CD4-positive, alpha-beta T cell treated with Interleukin-15 for 1 hour (primary cell): ENCODE data around the gene PTGDS.
"Not testable (repeated sequence)": the region's sequence is repeated elsewhere in the genome, so short reads cannot be mapped to it uniquely, and the experiment has no call there.

Source experiments
- DNase-seq: peaks from one replicate; pipeline ENCODE4 v3.0.0-alpha.2; 2020

The PTGDS gene

GRCh38 chr9:136992819-136993369 lies 15.6 kb downstream of the PTGDS start:
- DNase-seq: no peak

- DNase-seq: no peak
These were observed 17.0 kb downstream of the PTGDS start for GRCh38 chr9:136994180-136994887.

- no peak for DNase-seq
These were observed 17.6 kb downstream of the PTGDS start for GRCh38 chr9:136994888-136995230.

DNA sequence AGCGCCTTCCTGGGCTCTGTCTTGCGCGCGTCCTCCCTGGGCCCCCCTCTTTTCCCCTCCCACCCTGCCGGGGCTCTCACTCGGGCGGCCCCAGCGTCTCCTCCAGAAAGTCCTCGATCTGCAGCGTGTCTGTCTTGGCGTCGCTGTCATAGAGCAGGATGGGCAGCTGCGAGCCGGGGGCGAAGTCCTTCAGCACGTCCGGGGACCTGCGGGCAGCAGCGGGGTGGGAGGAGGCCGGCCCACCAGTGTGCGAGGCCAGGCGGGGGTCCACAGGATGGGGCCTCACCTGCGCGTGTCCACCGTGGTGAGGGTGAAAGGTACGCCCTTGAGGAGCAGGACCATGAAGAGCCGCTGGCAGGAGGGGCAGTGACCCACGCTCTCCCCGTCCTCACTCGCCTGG lies 18.1 kb downstream of the PTGDS start:
- no peak for DNase-seq

DNA sequence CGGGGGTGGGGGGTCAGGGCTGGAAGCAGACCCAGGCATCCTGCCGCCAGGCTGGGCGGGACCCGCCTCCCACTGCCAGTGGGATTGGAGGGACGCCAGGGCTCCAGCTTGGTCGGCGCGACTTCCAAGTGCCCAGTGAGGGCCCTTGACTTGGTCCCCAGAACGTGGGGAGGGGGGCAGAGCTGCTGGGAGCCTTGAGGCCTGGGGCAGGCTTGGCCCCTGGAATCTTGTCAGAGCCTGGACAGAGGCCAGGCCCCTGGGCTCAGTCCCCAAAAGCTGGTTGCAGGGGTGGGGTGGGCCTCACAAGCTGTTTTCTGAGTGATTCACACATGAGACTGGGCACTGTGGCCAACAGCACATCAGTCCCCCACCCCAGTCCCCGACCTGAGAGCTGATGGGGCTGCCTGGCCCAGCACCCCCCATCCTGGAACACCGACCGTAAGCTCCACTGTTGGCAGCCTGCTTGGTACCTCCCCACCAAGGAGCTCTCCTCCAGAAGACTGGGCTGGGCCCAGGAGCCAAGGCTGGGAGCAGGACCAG lies 18.5 kb downstream of the PTGDS start:
- DNase-seq: no peak

DNA sequence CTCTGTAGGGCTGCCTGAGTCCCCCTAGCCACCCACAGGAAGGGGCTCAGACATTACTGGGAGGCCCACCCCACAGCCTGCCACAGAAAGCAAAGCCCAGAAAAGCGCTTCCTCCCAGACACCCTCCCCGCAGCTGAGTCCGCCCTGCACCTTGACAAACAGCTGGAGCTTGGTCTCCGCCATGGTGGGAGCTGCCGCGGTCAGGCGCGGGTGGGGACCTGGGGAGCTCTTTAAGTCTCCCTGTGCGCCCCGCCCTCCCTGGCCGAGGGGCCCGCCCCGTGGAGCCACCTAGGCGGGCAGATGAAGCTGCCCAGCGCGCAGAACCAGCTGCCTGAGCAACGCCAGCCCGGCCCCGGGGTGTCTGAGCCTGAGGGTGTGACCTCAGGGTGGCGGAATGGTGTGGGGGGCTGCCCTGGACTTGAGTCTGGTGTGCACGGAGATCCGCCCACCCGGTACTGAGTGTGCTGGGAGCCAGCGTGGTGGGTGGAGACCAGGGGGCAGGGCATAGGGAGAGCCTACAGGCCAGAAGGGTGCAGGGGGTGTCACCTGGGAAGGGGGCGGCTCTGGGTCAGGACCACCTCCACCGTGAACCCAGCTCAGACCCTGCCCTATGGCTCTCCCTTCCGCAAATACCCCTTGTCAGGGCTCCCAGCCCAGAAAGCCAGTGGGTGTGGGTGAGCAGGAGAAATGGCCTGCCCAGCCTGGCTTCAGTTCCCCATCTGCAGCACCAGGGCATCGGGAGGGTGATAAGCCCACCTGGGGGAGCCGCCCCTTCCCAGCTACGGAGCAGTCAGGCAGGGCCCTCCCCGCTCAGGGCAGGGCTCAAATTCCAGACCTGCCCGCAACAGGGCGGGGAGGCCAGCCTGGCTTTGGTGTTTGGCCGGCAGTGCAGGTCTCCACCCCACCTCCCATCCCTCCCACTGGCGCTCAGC lies 19.3 kb downstream of the PTGDS start, which contains the start of gene CLIC3:
Gene CLIC3 (minus strand): TSS at position 208 of the 932 bp plus-strand sequence. CDS start 25 bp downstream, at position 183.
- peak; percentile 64 for DNase-seq

DNA sequence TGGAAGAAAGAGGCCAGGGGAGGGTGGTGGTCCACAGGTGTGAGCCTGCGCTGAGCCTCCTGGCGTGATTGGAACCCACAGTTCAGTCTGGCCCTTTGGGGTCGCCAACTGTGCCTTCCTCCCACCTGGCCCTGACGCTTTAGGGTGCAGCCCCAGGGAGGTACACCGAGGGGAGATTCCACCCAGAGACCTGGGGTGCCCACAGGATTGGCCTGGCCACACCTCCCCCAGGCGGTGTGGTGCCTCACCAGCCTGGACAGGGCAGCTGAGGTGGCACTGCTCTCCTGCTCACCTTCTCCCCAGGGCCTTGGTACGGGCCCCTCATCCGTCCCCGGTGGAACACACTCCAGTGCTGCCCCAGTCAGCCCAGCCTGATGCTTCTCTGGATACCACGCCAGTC lies 20.1 kb downstream of the PTGDS start:
- no peak for DNase-seq

DNA sequence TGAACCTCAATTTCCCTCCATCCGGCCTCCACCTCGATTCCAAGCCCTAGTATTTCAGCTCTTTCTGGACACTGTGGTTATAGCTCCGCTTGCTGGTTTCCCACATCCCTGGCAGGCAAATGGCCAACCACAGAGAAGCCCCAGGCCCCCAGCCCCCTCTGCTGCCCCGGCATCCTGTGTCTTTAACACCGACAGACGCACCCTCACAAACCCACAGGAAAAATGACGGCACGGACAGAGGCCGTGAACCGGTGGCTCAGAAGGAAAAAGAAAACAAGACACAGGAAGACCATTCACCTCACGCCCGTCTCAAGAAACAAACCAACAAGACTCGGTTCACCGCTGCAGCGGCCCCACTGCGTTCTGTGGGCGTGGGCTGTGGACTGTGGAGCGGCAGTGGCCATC lies 20.5 kb downstream of the PTGDS start:
- peak; percentile 54 for DNase-seq

GRCh38 chr9:137000177-137000930 lies 23.1 kb downstream of the PTGDS start:
- no peak for DNase-seq

GRCh38 chr9:137001857-137002645 lies 24.7 kb downstream of the PTGDS start:
- DNase-seq: no peak

GRCh38 chr9:137002646-137003041 lies 25.3 kb downstream of the PTGDS start:
- DNase-seq: no peak

GRCh38 chr9:137004285-137004684 lies 27.0 kb downstream of the PTGDS start:
- DNase-seq: not testable (repeated sequence)

DNA sequence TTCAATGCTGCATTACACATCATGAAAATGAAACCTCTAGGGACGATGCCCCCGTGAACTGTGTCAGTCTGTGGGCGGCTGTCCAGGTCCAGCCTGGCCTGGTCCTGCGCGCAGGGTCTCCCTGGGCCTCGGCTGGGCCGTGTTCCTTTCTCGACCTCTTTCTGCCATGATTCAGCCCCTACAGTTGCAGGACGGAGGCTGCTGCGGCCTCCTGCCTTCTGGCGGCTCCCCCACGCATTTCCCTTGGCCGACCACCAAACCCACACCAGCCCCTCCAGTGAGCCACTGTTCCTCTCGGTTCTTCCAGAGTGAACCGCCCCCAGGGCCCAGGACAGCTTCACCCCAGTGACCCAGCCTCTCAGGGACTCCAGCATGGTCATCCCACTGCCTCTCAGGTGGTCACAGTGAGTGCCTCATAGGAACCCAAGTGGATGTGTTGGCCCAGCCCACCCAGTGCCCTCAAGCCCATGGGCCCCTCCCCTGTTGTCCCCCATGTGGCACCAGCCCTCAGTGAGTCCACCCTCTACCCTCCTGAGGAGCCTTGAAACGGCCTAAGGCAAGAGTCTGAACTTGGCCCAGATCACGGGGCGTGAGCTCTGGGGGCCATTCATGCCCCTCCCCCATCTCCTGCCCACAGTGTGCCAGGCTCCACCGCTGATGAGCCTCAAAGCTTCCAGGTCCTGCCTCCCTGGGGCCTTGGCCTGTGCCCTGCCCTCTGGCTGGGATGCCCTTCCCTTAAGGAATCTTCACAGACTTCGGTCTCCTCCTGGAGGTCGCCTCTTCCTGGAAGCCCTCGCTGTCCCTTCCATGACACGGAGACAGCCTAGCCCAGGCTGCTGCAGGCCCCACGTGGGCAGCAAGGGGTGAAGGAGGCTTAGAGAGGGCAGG lies 29.1 kb downstream of the PTGDS start:
- DNase-seq: no peak

DNA sequence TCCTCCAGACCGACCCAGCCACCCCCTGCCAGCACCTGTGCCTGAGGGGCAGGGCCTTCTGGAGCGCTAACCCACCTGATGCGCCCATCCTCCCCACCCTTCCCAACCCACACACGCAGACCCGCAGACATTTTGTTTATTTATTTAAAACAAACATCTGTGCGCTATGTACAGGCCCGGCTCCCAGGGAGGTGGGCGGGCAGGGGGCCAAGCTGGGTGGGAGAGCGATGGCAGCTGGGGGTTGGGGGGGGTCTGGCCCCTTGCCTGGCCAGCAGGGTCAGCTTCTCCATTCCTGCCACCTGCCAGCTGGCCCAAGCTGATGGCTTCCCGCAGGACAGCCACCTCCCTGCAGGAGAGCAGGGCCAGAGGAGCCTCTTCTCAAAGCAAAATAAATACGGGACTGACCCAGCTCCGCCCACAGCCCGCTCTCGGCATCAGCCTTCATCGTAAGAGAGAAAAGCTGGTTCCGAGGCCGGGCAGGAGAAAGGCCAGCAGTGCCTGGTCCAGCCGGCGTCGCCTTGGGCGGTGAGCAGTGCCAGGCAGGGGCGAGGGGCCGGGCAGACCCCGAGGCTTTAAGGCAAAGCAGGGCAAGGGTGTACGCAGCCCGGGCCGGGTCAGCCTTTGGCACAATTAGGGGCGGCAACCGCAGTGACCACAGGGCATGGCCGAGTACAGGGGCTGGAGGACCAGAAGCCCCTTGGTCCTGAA lies 30.0 kb downstream of the PTGDS start:
- DNase-seq: no peak

- no peak for DNase-seq
These were observed 30.5 kb downstream of the PTGDS start for GRCh38 chr9:137007816-137008270.

- DNase-seq: no peak
These were observed 31.0 kb downstream of the PTGDS start for GRCh38 chr9:137008312-137008711.

- no peak for DNase-seq
These were observed 31.9 kb downstream of the PTGDS start for GRCh38 chr9:137009217-137009616.

- no peak for DNase-seq
These were observed 32.8 kb downstream of the PTGDS start for GRCh38 chr9:137009938-137010732.

GRCh38 chr9:137011156-137011555 lies 33.9 kb downstream of the PTGDS start:
- no peak for DNase-seq
